Panc1 (cell line): Measurements from ENCODE around the gene SPX. TPM values are rescaled to one million over a fixed set of nuclear protein-coding genes. Genes with fewer than 3 reads are reported as not detected.

Experiments
- ATAC-seq: fragments of 200-7000 bp; cut with Tn5 transposase; 2 replicates; pipeline ENCODE4 v1.9.1; 2020; ENCODE audit warnings: mild to moderate bottlenecking, moderate library complexity
- BruUV-seq: library from RNA; stranded (reverse); fragments of 400-500 nt; replicated peaks from 2 replicates; lab custom pipeline; 2021; lab: Mats Ljungman, UMichigan
- CTCF ChIA-PET: fragments of 300-600 bp; sonication (Branson Sonifier 250); formaldehyde crosslinking; loops from one replicate; lab custom pipeline; 2022; ENCODE audit warnings: antibody characterized with exemption; lab: Charles Lee
- POLR2A ChIA-PET: fragments of 300-600 bp; sonication (Branson Sonifier 250); formaldehyde crosslinking; loops from one replicate; lab custom pipeline; 2022; ENCODE audit warnings: antibody characterized with exemption; lab: Charles Lee
- DNase-seq: peaks from one replicate; pipeline ENCODE4 v3.0.0-alpha.2; 2010; ENCODE audit warnings: low read depth, low spot score
- H3K27ac ChIP-seq: 2 replicates; pipeline ENCODE4 v1.5.1; 2011; ENCODE audit warnings: mild to moderate bottlenecking, low read length, inconsistent platforms
- H3K27me3 ChIP-seq: fragments of 200-500 bp; sonication (Bioruptor generic); 2 replicates; pipeline ENCODE4 v1.6.0; 2014; ENCODE audit warnings: low read length, inconsistent platforms; ENCODE audit not compliant: control insufficient read depth, insufficient read depth
- H3K36me3 ChIP-seq: fragments of 200-500 bp; sonication (Bioruptor generic); 2 replicates; pipeline ENCODE4 v1.5.1; 2014; ENCODE audit warnings: inconsistent platforms, mild to moderate bottlenecking, low read length, moderate library complexity; ENCODE audit not compliant: control insufficient read depth, insufficient read depth
- H3K4me1 ChIP-seq: 2 replicates; pipeline ENCODE4 v1.5.1; 2011; ENCODE audit warnings: inconsistent platforms, mild to moderate bottlenecking, low read length, moderate library complexity; ENCODE audit not compliant: control insufficient read depth, insufficient read depth
- H3K4me3 ChIP-seq, 2 experiments: 2 replicates each; pipeline ENCODE4 v1.5.1; 2011 to 2012; ENCODE audit warnings: low read depth in 2 of 2, low read length in 2 of 2, mild to moderate bottlenecking in 2 of 2, inconsistent platforms in 1 of 2, moderate library complexity in 1 of 2
- H3K9me3 ChIP-seq: fragments of 200-500 bp; sonication (Bioruptor generic); 2 replicates; pipeline ENCODE4 v1.5.1; 2014; ENCODE audit warnings: low read depth, mild to moderate bottlenecking, inconsistent platforms, low read length, moderate library complexity; ENCODE audit not compliant: control insufficient read depth, insufficient read depth
- POLR2AphosphoS5 ChIP-seq: IDR thresholded peaks from 2 replicates; pipeline ENCODE4 v1.6.1; 2012; ENCODE audit warnings: mild to moderate bottlenecking, low read depth, low read length, moderate library complexity
- SIN3A ChIP-seq: IDR thresholded peaks from 2 replicates; pipeline ENCODE4 v1.6.1; 2012; ENCODE audit warnings: low read depth, mild to moderate bottlenecking, low read length, moderate library complexity, borderline replicate concordance; ENCODE audit not compliant: insufficient read depth
- TCF7L2 ChIP-seq: IDR thresholded peaks from 2 replicates; pipeline ENCODE4 v1.6.1; 2011; ENCODE audit warnings: mild to moderate bottlenecking, low read depth, low read length, inconsistent platforms
- in situ Hi-C: cut with HindIII; loops from 2 replicates; pipeline ENCODE4 v1.10.0; 2016; ENCODE audit warnings: low sequenced_read_pairs, low pct_unique_long_range_greater_than_20kb
- intact Hi-C: fragments of 100-400 bp; cut with micrococcal nuclease; formaldehyde crosslinking; loops from one replicate; pipeline ENCODE4 v1.10.0; 2022; ENCODE audit not compliant: unreplicated experiment
- total RNA-seq: library from RNA; stranded (reverse); gene quantifications from one replicate; pipeline ENCODE4 v1.2.1, GENCODE V29; 2021; ENCODE audit not compliant: unreplicated experiment
- TF ChIP-seq, protein P1 (sequence below): fragments of 450-650 bp; IDR thresholded peaks from 2 replicates; pipeline ENCODE4 v1.5.1; 2017; ENCODE audit warnings: mild to moderate bottlenecking
- TF ChIP-seq, protein P2 (sequence below), 2 experiments: IDR thresholded peaks; 2 replicates each; pipeline ENCODE4 v1.6.1; 2011 to 2012; ENCODE audit warnings: low read depth in 2 of 2, control low read depth in 1 of 2, low read length in 1 of 2, mild to moderate bottlenecking in 1 of 2, moderate library complexity in 1 of 2; ENCODE audit not compliant: insufficient read depth in 1 of 2

SPX gene
- total RNA-seq, 1 experiment from 2014 or later, result 0.13 TPM

DNA sequence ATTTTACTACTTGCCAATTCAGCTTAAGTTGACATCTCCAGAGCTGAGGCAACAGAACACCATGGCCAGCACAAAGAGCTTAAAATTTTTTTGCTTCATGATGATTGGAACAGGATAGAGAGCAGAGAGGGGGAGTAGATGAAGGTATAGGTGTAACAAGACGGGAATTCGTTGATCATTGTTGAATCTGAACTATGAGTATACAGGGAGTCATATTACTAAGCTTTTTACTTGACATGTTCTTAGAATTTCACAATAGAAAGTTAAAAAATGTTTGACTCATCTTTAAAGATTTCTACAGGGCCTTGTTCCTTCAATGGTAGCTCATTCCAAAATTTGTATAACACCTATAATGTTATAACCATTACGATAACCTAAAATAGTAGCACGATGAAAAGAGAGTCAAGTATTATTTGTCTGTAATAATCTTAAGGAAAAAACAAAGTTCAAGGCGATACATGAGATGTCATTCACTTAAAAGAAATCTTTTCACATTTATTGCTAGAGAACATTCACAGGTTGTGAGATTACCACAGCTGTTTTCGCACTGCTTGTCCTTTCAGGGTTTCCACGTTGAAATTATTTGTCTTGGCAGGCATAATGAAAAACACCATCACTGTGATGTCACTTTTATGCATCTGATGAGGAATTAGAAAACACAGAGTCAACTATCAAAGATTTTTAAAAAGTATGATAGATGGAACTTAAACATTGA lies 33.9 kb downstream of the SPX start:
- intact Hi-C loops, result no loop called here
- in situ Hi-C loops, result no loop called here
- Histone ChIP-seq H3K27me3 (no peaks in the 10 kb centered on the region), H3K4me1 (no peaks in the 10 kb centered on the region), H3K9me3 (no peaks in the 10 kb centered on the region), H3K4me3 (no peak overlapping the region), H3K36me3 (no peaks in the 10 kb centered on the region), H3K27ac (no peak overlapping the region)
- DNase-seq (no peak), ATAC-seq (no peak)
- ChIA-PET CTCF (no interaction called here), POLR2A (no interaction called here)
- no peak for TF ChIP-seq SIN3A
- BruUV-seq, result no TSS peak

DNA sequence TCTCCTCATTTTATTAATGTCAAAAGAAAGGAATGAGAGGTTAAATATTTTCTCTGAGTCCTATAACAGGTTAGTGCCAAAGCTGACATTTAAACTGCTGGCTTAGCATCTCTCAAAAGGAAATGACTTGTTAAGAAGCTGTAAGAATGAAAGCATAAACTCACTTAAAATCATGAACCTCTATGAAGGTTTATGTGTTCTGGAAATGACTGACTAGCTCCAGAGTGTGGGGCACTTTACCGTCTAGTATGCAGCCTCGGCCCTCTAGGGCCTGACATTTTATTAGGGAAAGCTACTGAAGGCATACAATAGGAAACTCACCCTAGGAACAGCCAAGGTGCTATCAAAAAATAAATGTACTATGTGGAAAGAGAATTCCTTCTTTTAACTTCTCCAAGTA lies 35.1 kb downstream of the SPX start:
- DNase-seq (no peak), ATAC-seq (no peak)
- H3K27me3 ChIP-seq, result no peaks in the 10 kb centered on the region
- ChIA-PET CTCF (no interaction called here), POLR2A (no interaction called here)
- TF ChIP-seq, protein P1, sequence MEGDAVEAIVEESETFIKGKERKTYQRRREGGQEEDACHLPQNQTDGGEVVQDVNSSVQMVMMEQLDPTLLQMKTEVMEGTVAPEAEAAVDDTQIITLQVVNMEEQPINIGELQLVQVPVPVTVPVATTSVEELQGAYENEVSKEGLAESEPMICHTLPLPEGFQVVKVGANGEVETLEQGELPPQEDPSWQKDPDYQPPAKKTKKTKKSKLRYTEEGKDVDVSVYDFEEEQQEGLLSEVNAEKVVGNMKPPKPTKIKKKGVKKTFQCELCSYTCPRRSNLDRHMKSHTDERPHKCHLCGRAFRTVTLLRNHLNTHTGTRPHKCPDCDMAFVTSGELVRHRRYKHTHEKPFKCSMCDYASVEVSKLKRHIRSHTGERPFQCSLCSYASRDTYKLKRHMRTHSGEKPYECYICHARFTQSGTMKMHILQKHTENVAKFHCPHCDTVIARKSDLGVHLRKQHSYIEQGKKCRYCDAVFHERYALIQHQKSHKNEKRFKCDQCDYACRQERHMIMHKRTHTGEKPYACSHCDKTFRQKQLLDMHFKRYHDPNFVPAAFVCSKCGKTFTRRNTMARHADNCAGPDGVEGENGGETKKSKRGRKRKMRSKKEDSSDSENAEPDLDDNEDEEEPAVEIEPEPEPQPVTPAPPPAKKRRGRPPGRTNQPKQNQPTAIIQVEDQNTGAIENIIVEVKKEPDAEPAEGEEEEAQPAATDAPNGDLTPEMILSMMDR, result no peak
- TF ChIP-seq POLR2AphosphoS5 (no peak), SIN3A (no peak), TCF7L2 (no peak)
- TF ChIP-seq, protein P2, sequence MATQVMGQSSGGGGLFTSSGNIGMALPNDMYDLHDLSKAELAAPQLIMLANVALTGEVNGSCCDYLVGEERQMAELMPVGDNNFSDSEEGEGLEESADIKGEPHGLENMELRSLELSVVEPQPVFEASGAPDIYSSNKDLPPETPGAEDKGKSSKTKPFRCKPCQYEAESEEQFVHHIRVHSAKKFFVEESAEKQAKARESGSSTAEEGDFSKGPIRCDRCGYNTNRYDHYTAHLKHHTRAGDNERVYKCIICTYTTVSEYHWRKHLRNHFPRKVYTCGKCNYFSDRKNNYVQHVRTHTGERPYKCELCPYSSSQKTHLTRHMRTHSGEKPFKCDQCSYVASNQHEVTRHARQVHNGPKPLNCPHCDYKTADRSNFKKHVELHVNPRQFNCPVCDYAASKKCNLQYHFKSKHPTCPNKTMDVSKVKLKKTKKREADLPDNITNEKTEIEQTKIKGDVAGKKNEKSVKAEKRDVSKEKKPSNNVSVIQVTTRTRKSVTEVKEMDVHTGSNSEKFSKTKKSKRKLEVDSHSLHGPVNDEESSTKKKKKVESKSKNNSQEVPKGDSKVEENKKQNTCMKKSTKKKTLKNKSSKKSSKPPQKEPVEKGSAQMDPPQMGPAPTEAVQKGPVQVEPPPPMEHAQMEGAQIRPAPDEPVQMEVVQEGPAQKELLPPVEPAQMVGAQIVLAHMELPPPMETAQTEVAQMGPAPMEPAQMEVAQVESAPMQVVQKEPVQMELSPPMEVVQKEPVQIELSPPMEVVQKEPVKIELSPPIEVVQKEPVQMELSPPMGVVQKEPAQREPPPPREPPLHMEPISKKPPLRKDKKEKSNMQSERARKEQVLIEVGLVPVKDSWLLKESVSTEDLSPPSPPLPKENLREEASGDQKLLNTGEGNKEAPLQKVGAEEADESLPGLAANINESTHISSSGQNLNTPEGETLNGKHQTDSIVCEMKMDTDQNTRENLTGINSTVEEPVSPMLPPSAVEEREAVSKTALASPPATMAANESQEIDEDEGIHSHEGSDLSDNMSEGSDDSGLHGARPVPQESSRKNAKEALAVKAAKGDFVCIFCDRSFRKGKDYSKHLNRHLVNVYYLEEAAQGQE (IDR thresholded peaks at IDR 0.05; ENCODE audit: insufficient read depth in 1 of 2, low read depth in 2 of 2, low read length in 1 of 2), result no peak
- no peaks in the 10 kb centered on the region for H3K9me3 ChIP-seq
- H3K4me1 ChIP-seq, result no peaks in the 10 kb centered on the region
- BruUV-seq, result no TSS peak
- in situ Hi-C loops, result no loop called here
- intact Hi-C loops, result no loop called here
- no peak overlapping the region for H3K27ac ChIP-seq
- no peak overlapping the region for H3K4me3 ChIP-seq
- no peaks in the 10 kb centered on the region for H3K36me3 ChIP-seq

DNA sequence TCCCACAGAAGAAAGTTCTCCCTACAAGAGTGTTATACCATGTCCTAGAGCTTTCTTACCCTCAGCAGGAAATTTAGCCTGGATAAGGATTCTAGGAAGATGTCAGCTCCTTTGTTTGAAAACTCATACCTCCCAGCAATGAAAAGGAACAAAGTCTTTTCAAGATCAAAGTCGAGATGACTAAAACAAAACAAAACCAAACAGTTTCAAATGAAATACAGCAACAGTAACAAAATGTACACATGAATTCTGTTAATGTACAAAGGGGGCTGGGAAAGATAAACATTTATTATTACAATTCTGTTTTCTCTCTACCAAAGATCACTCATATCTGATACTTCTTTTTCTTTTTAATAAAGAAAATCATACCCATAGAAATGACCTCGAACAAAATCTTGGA lies 36.8 kb downstream of the SPX start:
- TF ChIP-seq POLR2AphosphoS5 (no peak), TCF7L2 (no peak), SIN3A (no peak)
- TF ChIP-seq, protein P2 (IDR thresholded peaks at IDR 0.05; ENCODE audit: insufficient read depth in 1 of 2, low read depth in 2 of 2, low read length in 1 of 2), result no peak
- TF ChIP-seq, protein P1, result no peak
- ATAC-seq, result no peak
- Histone ChIP-seq H3K4me1 (no peaks in the 10 kb centered on the region), H3K4me3 (no peak overlapping the region), H3K27ac (no peak overlapping the region), H3K36me3 (no peaks in the 10 kb centered on the region), H3K27me3 (no peaks in the 10 kb centered on the region), H3K9me3 (no peaks in the 10 kb centered on the region)
- CTCF ChIA-PET, result no interaction called here
- BruUV-seq, result no TSS peak
- no peak for DNase-seq
- in situ Hi-C loops (no loop called here), intact Hi-C loops (no loop called here)
- POLR2A ChIA-PET, result no interaction called here
